Spleen (tissue), 7 donors: ENCODE data around the gene GATAD1.

Experiments used
- POLR2A ChIP-seq, 3 donors: fragments of 450-650 bp; IDR thresholded peaks; one replicate each; pipeline ENCODE4 v1.5.1; 2017; ENCODE audit warnings: antibody characterized with exemption in 3 of 3, mild to moderate bottlenecking in 1 of 3
- POLR2AphosphoS5 ChIP-seq, 3 donors: sonication (generic); formaldehyde crosslinking; IDR thresholded peaks; one replicate each; pipeline ENCODE4 v1.5.1; 2017; ENCODE audit warnings: antibody characterized with exemption in 3 of 3
- TF ChIP-seq, protein P1 (sequence below), 11 experiments: fragments of 200-600 bp in 7 of 11; fragments of 450-650 bp in 4 of 11; sonication (generic) in 4 of 11; IDR thresholded peaks in 8 of 11; conservative IDR thresholded peaks in 3 of 11; 1 replicate in 7 of 11; 2 replicates in 4 of 11; pipeline versions ENCODE4 v1.4.0 to v1.8.0; 2016 to 2021; ENCODE audit warnings: antibody characterized with exemption in 11 of 11, inconsistent platforms in 4 of 11, mild to moderate bottlenecking in 1 of 11
- donor health status: DM: no; HTN: no; CAD: no; lungs with moderate emphysema.
- donor health status: DM: no; HTN: no; CAD: no.
- donor health status: DM: no; HTN: no; CAD: no.

DNA sequence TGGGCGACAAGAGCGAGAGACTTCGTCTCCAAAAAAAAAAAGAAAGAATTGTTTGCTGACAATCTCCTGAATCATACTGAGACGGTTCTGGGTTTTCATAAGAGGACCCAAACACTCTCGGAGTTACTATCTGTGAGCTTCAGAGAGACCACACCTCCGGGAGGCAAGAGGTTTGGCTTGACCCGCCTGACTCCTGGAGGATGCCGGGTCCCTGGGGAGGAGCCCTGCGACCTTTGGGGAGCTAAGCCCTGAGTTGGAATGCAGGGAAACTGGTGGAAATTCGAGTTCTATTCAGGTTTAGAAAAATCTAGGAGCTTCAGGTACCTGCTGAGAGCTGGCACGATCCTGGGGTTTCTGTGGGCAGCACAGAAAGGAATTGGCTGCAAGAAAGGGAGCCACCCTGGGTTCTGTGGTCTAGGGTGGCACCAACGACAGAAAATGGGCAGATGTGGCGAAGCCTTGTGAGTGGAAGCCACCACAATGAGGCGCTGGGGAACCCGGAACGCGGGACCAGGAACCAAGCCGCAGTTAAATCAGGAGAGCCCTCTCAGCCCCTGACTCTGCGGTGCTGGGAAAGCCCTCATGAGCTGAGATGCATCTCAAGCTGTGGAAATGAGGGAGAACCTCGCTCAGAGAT lies 21.9 kb upstream of the GATAD1 start:
- TF ChIP-seq, protein P1, sequence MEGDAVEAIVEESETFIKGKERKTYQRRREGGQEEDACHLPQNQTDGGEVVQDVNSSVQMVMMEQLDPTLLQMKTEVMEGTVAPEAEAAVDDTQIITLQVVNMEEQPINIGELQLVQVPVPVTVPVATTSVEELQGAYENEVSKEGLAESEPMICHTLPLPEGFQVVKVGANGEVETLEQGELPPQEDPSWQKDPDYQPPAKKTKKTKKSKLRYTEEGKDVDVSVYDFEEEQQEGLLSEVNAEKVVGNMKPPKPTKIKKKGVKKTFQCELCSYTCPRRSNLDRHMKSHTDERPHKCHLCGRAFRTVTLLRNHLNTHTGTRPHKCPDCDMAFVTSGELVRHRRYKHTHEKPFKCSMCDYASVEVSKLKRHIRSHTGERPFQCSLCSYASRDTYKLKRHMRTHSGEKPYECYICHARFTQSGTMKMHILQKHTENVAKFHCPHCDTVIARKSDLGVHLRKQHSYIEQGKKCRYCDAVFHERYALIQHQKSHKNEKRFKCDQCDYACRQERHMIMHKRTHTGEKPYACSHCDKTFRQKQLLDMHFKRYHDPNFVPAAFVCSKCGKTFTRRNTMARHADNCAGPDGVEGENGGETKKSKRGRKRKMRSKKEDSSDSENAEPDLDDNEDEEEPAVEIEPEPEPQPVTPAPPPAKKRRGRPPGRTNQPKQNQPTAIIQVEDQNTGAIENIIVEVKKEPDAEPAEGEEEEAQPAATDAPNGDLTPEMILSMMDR (IDR thresholded peaks at IDR 0.05 in 8 of 11, conservative IDR thresholded peaks at IDR 0.05 in 3 of 11): peak in 1 of 11 experiments; percentile 18
- TF ChIP-seq POLR2A (IDR thresholded peaks at IDR 0.05) (no peak), POLR2AphosphoS5 (IDR thresholded peaks at IDR 0.05) (no peak)
